Colon (tissue), 2 donors: ENCODE measurements around the gene CD177.
"Not testable (repeated sequence)": the region's sequence is repeated elsewhere in the genome, so short reads cannot be mapped to it uniquely, and the experiment has no call there.

ENCODE experiments used
- FAIRE-seq: peaks from 2 replicates; lab custom pipeline; 2012; peaks lifted over from hg19 to GRCh38; lab: Jason Lieb, UNC
- donor health status: control.
- donor health status: control.

CD177 gene, protein sequence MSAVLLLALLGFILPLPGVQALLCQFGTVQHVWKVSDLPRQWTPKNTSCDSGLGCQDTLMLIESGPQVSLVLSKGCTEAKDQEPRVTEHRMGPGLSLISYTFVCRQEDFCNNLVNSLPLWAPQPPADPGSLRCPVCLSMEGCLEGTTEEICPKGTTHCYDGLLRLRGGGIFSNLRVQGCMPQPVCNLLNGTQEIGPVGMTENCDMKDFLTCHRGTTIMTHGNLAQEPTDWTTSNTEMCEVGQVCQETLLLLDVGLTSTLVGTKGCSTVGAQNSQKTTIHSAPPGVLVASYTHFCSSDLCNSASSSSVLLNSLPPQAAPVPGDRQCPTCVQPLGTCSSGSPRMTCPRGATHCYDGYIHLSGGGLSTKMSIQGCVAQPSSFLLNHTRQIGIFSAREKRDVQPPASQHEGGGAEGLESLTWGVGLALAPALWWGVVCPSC

DNA sequence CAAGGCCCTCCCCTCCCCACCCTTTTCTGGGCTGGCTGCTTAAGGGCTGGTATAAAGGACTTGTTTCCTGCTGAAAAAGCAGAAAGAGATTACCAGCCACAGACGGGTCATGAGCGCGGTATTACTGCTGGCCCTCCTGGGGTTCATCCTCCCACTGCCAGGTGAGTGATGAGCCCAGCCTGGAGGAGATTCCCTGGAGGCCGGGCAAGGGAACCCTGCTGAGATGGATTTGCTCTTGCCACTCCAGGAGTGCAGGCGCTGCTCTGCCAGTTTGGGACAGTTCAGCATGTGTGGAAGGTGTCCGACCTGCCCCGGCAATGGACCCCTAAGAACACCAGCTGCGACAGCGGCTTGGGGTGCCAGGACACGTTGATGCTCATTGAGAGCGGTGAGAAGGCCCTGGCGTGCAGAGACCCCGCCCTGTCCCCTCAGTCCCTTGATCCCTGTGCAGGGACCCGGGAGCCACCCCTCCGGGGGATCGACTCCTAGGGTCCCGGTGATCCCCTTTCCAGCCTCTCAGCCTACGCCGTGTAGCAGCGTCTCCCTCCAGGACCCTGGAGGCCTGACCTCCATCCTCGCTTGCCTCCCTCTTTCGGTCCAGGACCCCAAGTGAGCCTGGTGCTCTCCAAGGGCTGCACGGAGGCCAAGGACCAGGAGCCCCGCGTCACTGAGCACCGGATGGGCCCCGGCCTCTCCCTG lies at the start of gene CD177:
CD177 (plus strand) TSS at position 81 of the 699 bp plus-strand sequence; CDS start at position 110, 29 bp downstream.
- no peak for FAIRE-seq

- no peak for FAIRE-seq
Observed at GRCh38 chr19:43305642-43306041, 47.8 kb upstream of the CD177 start.

DNA sequence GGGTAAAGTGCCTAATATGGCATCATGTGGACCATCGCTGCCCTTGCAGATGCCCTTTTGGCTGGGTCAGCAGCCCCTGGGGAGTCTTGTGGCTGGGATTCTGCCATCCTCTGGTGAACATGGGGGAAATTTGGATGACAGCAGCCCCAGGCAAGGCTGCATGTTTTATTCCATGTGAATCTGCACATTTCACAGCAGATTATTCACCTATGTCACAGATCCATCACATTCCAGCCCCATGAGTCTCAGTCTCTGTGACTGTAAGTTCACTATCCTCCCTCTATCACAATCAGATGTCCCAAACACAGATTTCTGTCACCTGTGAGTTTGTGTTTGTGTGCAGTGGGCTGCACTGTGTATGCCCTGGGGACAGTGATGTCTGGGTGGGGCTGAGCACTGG lies 47.4 kb upstream of the CD177 start:
- no peak for FAIRE-seq

DNA sequence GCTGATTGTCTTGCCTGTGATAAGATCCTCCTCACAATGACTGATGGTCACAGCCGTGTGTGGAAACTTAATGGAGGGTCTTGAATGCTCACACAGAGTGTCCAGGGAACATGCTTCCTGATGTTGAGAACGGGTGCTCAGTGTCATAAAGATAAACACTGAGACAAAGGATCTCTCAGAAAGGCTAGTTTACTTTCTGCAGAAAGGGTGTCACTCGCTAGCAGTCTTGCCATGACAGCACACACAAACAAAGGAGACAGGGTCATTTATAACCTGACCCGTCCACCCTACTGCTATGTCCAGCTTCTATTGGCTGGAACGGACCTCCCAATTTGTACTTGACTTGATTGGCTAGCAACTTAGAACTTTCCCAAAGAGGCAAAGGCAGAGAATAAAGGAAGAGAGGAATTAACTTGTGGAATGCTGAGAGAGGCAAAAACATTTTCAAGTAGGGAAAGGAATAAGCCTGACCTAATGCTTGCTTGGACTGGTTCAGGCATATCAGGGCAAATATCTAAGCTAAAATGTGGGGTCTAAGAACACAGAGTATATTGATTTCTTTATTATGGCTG lies 45.2 kb upstream of the CD177 start:
- FAIRE-seq: no peak

DNA sequence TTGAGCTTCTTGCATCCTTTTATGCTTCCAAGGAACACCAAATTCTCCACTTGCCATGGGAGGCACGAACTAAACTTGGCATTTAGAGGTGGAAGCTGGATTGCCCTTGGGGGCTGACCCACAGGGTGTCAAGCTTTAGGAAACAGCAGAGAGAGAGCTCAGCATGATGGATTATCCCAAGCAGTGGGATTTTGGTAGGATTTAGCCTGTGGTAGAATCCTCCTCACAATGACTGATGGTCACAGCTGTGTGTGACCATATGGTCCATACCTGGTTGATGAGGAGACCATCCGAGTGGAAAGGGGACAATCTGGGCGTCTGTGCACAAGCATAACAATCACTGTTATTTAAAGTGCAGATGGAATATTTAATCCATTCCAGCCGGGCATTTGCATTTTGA lies 44.0 kb upstream of the CD177 start:
- FAIRE-seq: no peak

DNA sequence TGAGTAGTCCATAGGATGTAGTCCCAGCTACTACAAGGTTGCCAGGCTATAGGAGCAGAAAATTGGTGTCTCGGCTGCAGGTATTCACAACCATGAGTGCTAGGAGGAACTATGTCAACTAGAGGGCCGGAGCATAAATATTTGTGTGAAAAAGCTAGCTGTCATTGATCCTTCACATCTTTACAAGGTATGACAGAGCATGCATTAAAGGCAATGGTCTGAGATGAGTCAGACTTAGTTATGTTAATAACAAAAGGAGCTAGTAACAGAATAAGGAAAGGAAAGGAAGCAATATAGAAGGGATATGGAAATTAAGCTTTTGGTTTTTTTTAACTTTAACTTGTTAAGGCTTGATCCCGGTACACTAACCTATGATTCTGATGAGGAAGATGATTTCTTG lies 43.3 kb upstream of the CD177 start:
- FAIRE-seq: no peak

DNA sequence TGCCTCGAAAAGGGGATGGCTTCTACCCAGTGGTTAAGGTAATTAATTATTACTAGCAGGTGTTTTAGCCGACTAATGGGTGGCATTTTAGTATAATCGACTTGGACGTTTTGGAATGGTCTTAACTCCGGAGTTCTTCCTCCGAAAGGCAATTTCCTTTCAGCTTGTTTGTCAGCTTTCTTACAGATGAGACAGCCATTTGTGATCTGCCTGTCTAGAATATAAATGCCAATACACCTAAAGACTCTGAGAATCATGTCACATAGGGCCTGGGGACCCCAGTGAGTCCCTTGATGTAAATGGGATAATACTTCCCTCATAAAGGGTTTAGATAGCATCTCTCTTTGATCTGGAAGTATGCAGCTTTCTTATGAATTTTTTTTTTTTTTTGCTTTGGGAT lies 42.2 kb upstream of the CD177 start:
- FAIRE-seq: no peak

DNA sequence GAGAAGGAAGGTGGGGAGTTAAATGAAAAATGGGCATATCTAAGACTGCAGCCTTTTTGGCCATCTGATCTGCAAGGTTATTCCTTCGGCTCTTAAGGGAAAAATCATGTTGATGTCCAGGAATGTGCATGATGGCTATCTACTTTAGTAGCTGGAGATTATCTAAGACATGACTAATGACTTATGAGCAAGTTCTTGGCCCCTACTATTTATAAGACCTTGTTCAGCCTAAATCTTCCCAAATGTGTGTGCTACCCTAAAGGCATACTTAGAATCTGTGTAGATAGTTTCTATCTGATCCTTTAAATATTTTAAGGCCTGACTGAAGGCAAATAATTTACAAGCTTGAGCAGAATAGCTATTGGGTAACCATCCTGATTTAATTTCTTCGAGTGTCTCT lies 41.8 kb upstream of the CD177 start:
- FAIRE-seq: no peak

- no peak for FAIRE-seq
Observed at GRCh38 chr19:43313711-43314495, 39.6 kb upstream of the CD177 start.

GRCh38 chr19:43315851-43316250 lies 37.6 kb upstream of the CD177 start:
- no peak for FAIRE-seq

DNA sequence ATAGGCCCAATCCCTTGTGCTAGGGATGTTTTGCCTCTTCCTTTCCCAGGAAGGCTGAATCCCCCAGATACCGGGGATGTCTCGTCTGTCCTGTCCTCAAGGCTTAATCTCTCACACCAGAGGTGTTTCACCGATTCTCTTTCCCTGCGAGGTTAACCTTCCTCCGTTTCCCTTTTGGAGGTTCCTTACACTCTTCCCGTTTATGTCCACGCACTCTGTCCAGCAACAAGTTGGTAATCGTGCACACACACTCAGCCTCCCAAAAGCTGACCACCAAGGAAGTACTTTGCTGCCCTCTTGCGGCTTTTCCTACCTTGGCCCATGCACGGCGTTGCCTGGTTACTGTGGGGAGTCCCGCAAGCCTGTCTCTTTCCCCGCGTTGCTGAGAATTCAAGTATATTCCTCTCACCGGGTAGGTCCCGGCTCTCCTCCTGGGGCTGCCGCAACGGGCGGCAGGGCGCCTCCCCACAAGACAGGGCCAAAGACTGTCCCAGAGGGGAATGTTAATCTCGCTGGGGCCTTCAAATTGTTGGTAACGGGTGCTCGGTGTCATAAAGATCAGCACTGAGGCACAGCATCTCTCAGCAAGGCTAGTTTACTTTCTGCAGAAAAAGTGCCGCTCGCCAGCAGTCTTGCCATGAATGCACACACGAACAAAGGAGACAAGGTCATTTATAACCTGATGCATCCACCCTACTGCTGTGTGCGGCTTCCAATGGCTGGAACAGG lies 36.7 kb upstream of the CD177 start:
- no peak for FAIRE-seq

- no peak for FAIRE-seq
Observed at GRCh38 chr19:43318203-43318602, 35.3 kb upstream of the CD177 start.

DNA sequence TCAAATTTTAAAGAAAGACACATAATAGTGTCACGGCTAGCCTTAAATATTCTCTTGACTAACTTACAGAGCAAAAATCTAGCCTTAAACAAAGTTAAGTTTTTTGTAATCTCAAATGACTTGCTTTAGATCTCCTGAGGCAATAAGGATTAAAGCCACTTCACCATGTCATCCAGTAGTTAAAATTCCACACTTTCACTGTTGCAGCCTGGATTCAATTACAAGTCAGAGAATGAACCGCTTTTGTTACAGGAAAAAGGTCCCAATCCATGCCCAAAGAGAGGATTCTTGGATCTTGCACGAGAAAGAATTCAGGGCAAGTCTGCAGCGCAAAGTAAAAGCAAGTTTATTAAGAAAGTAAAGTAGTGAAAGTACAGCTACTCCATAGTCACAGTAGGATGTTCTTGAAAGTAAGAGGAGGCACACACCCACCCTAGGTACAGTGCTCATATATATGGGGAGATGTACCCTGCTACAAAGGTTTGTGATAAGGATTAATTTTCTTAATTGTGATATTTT lies 34.6 kb upstream of the CD177 start:
- no peak for FAIRE-seq

GRCh38 chr19:43320546-43320945 lies 32.9 kb upstream of the CD177 start:
- no peak for FAIRE-seq

- not testable (repeated sequence) for FAIRE-seq
Observed at GRCh38 chr19:43326761-43327160, 26.7 kb upstream of the CD177 start.

GRCh38 chr19:43328561-43328960 lies 24.9 kb upstream of the CD177 start:
- not testable (repeated sequence) for FAIRE-seq

DNA sequence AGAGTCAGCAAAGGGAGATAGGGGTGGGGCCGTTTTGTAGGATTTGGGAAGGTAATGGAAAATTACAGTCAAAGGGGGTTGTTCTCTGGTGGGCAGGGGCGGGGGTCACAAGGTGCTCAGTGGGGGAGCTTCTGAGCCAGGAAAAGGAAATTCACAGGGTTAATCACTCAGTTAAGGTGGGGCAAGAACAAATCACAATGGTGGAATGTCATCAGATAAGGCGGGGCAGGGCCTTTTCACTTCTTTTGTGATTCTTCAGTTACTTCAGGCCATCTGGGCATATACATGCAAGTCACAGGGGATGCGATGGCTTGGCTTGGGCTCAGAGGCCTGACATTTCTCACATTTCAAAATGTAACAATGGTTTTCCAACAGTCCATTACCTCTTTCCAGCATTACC lies 24.4 kb upstream of the CD177 start:
- FAIRE-seq: not testable (repeated sequence)

DNA sequence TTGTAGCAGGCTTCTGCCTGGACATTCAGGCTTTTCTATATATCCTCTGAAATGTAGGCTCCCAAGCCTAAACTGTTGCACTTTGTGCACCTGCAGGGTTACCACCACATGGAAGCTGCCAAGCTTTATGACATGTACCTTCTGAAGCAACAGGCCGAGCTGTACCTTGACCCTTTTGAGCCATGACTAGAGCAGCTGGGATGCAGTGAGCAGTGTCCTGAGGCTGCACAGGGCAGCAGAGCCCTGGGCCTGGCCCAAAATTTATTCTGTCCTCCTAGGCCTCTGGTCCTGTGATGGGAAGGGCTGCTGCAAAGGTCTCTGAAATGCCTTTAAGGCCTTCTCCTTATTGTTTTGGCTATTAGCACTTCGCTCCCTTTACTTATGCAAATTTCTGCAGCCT lies 23.5 kb upstream of the CD177 start:
- no peak for FAIRE-seq

DNA sequence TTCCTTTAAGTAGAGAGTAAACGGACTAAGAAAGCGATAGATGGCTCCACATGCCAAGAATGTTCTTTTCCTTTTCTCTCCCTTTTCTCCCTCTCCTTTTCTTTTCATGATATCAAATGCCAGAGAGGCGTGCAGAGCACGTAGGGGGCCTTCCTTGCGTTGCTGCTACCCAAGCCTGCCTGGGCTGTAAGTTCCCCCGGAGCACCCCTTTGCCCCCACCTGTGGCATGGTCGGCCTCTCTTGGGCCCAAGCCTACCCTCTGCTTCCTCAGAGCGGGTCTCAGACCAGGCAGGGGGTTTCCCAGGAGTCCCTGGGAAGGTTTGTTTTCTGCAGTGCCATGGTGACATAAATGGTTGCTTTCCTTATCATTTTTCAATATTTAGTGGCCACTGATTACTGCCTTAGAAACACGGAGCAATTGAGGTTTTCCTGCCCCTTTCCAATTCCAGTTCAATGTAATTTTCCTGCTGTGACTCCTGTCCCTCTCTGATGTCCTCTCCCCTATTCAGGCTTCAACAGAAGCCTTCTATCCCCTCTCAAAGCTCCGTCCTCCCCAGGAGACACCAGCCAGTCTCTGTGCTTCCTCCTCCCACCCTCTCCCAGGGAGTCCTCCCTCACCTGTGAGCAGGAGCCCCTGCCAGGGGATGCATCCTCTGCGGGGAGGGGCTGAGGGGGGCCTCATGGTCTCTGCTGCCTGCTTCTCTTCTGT lies 22.6 kb upstream of the CD177 start:
- no peak for FAIRE-seq

DNA sequence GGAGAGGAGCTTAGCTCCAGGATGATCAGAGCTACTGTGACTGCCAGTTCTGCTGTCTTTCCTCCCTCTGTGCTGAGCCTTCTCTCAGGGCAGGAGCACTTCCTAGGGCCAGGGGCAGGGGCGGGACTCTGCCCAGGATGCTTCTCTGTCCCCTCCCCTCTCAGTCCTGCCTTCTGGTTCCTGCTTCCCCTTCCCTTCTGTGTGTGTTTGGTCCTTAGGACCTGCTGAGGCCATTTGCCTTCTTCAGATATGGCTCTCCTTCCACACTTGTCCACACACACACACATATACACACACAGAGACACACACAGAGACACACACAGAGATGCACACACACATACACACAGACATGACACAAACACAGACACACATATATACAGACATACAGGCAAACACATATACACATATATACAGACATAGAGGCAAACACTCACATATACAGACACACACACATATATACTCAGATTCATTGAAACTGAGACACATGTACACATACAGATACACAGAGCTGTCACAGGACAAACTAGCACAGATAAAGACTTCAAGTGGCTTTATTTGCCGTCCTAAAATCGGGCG lies 22.0 kb upstream of the CD177 start:
- FAIRE-seq: no peak
